K562 (cell line): ENCODE results near the gene KLRC4. TPM values are rescaled to one million over a fixed set of nuclear protein-coding genes. Genes with fewer than 3 reads are reported as not detected.

Experiments
- ATAC-seq: fragments of 200-7000 bp; cut with Tn5 transposase; 3 replicates; pipeline ENCODE4 v1.9.1; 2020; ENCODE audit warnings: moderate library complexity
- BruUV-seq: library from RNA; stranded (reverse); fragments of 400-500 nt; replicated peaks from 2 replicates; lab custom pipeline; 2021; lab: Mats Ljungman, UMichigan
- CTCF ChIA-PET: fragments of 300-600 bp; formaldehyde crosslinking; extraction: SDS; loops from one replicate; lab custom pipeline; 2021; ENCODE audit warnings: low intra/inter-chr PET ratio; lab: Yijun Ruan, JAX
- POLR2A ChIA-PET: fragments of 300-600, 350-650 bp; sonication (Branson Sonifier 250); formaldehyde crosslinking; extraction: SDS; loops from one replicate; lab custom pipeline; 2021; ENCODE audit warnings: antibody characterized with exemption, inconsistent platforms; lab: Yijun Ruan, JAX
- DNase-seq, 4 experiments: peaks; one replicate each; pipeline versions ENCODE4 v3.0.0 to v3.0.0-alpha.2; 2011 to 2018; ENCODE audit warnings: low spot score in 3 of 4, mixed read lengths in 3 of 4; ENCODE audit errors: extremely low read depth in 1 of 4
- FAIRE-seq: peaks from 2 replicates; lab custom pipeline; 2011; peaks lifted over from hg19 to GRCh38; lab: Jason Lieb, UNC
- H2AFZ ChIP-seq: 2 replicates; pipeline ENCODE4 v1.6.0; 2011; ENCODE audit warnings: low read depth, low read length, control low read depth, inconsistent platforms
- H3K27ac ChIP-seq: fragments of 200-600 bp; 3 replicates; pipeline ENCODE4 v1.8.0; 2011; ENCODE audit warnings: low read depth, mild to moderate bottlenecking, control low read depth, inconsistent platforms, low read length, moderate library complexity, mixed read lengths; ENCODE audit errors: extremely low read depth
- H3K27me3 ChIP-seq, 2 experiments: fragments of 300-600 bp in 1 of 2; 2 replicates in 1 of 2; 3 replicates in 1 of 2; pipeline versions ENCODE4 v1.6.0 to v1.8.0; 2011; ENCODE audit warnings: inconsistent platforms in 2 of 2, low read length in 2 of 2, mild to moderate bottlenecking in 1 of 2, mixed read lengths in 1 of 2, moderate library complexity in 1 of 2; ENCODE audit not compliant: control insufficient read depth in 2 of 2, insufficient read depth in 2 of 2
- H3K36me3 ChIP-seq: fragments of 300-600 bp; 3 replicates; pipeline ENCODE4 v1.8.0; 2011; ENCODE audit warnings: mild to moderate bottlenecking, low read length, inconsistent platforms; ENCODE audit not compliant: control insufficient read depth, insufficient read depth
- H3K4me1 ChIP-seq, 2 experiments: fragments of 200-600 bp in 1 of 2; replicated peaks in 1 of 2; 2 replicates in 1 of 2; 3 replicates in 1 of 2; pipeline versions ENCODE4 v1.5.1 to v1.8.0; 2011; ENCODE audit warnings: inconsistent platforms in 2 of 2, low read length in 2 of 2, mild to moderate bottlenecking in 1 of 2, mixed read lengths in 1 of 2, moderate library complexity in 1 of 2; ENCODE audit not compliant: control insufficient read depth in 2 of 2, insufficient read depth in 2 of 2
- H3K4me2 ChIP-seq: 2 replicates; pipeline ENCODE4 v1.6.1; 2011; ENCODE audit warnings: low read length, control low read depth, inconsistent platforms, mixed read lengths; ENCODE audit not compliant: insufficient read depth
- H3K4me3 ChIP-seq: fragments of 200-600 bp; sonication (generic), shearing (Covaris generic); 2 replicates; pipeline ENCODE4 v1.5.1; 2016; ENCODE audit warnings: control low read depth, inconsistent platforms
- H3K79me2 ChIP-seq: fragments of 200-600 bp; 3 replicates; pipeline ENCODE4 v1.8.0; 2011; ENCODE audit warnings: low read length, inconsistent platforms; ENCODE audit not compliant: control insufficient read depth, insufficient read depth
- H3K9ac ChIP-seq, 2 experiments: 2 replicates each; pipeline versions ENCODE4 v1.6.0 to v1.6.1; 2011; ENCODE audit warnings: low read depth in 2 of 2, low read length in 2 of 2, control low read depth in 1 of 2, inconsistent platforms in 1 of 2, mild to moderate bottlenecking in 1 of 2, mixed read lengths in 1 of 2; ENCODE audit not compliant: insufficient read depth in 1 of 2
- H3K9me1 ChIP-seq: one replicate; pipeline ENCODE4 v1.6.0; 2011; ENCODE audit warnings: inconsistent platforms, mild to moderate bottlenecking, low read length, moderate library complexity; ENCODE audit not compliant: control insufficient read depth, insufficient read depth
- H3K9me3 ChIP-seq: replicated peaks from 2 replicates; pipeline ENCODE4 v1.5.1; 2011; ENCODE audit warnings: low read depth, low read length, inconsistent platforms; ENCODE audit not compliant: control insufficient read depth, insufficient read depth
- H4K20me1 ChIP-seq: replicated peaks from 2 replicates; pipeline ENCODE4 v1.6.1; 2011; ENCODE audit warnings: low read length, inconsistent platforms, mixed read lengths; ENCODE audit not compliant: control insufficient read depth, insufficient read depth
- FOXO4 ChIP-seq: fragments of 450-650 bp; formaldehyde crosslinking; IDR thresholded peaks from 2 replicates; pipeline ENCODE4 v1.4.0; 2020; ENCODE audit warnings: mild to moderate bottlenecking, moderate library complexity
- ZNF592 ChIP-seq: fragments of 450-650 bp; IDR thresholded peaks from 2 replicates; pipeline ENCODE4 v1.6.1; 2017; ENCODE audit warnings: antibody characterized with exemption, mild to moderate bottlenecking
- whole genome bisulfite sequencing: fragments of 100-300 bp; shearing (Covaris generic); methylation state at CpG from one replicate; pipeline ENCODE4 v1.1.6; 2016; ENCODE audit warnings: low coverage, mixed read lengths; ENCODE audit not compliant: insufficient coverage; ENCODE audit errors: missing lambda C conversion rate; 5-methylcytosine and 5-hydroxymethylcytosine counted together
- in situ Hi-C: fragments of 300-500 bp; cut with MboI; formaldehyde crosslinking; loops from 4 replicates; pipeline ENCODE4 v1.15.0; 2018; ENCODE audit warnings: inconsistent platforms, mixed read lengths
- intact Hi-C: fragments of 100-400 bp; cut with micrococcal nuclease; formaldehyde crosslinking; loops from 2 replicates; pipeline ENCODE4 v1.14.2; 2022
- polyA plus RNA-seq, 8 experiments: library from polyadenylated mRNA; depleted of rRNA in 4 of 8; stranded (reverse) in 5 of 8; unstranded in 3 of 8; fragments of >200 nt; fragmentation: Nextera tagmentation in 2 of 8; fragmentation: Illumina TruSeq in 1 of 8; extraction: Ambion mirVana in 2 of 8; extraction: Trizol in 1 of 8; gene quantifications; 2 replicates each; pipeline versions ENCODE4 v1.2.1 to v1.2.3, GENCODE V29; 2011 to 2014; ENCODE audit warnings: inconsistent platforms in 1 of 8, missing spikeins in 1 of 8
- total RNA-seq, 7 experiments: library from RNA; depleted of rRNA in 6 of 7; stranded (reverse); fragments of >200 nt in 6 of 7; fragmentation: Illumina TruSeq in 2 of 7; extraction: Trizol in 2 of 7; gene quantifications; 2 replicates each; pipeline versions ENCODE4 v1.2.1 to v1.2.3, GENCODE V29; 2011 to 2021; ENCODE audit warnings: low replicate concordance in 1 of 7
- TF ChIP-seq, protein P1 (sequence below), 2 experiments: fragments of 450-650 bp; formaldehyde crosslinking in 1 of 2; IDR thresholded peaks; 2 replicates each; pipeline versions ENCODE4 v1.4.0 to v1.6.1; 2014 to 2020; ENCODE audit warnings: mild to moderate bottlenecking in 2 of 2, borderline replicate concordance in 1 of 2, low read depth in 1 of 2

Gene KLRC4
- total and polyA plus RNA-seq, 9 of the 15 experiments (the other 6 are each of a cell fraction or from before 2014, with no cell fraction given) = 0.17 TPM; not detected in 8

DNA sequence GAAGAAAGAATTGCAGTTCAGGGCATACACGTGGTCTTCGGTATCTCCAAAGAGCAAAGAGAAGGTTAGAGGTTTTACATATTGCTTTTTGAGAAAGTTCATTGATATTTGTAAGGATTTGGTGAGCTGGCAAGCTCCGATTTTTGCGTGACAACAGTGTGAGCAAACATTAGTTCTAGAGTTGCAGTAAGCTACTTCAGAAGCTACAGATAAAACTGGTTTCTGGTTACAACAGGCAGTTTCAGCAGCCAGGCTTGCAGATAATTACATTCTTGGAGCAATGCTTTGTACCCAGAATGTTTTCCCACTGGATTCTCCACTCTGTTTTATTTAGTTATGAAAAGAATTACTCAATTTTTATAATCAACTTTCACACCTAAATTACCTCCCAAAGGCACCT lies 47.9 kb downstream of the KLRC4 start (continued):
- TF ChIP-seq, protein P1, sequence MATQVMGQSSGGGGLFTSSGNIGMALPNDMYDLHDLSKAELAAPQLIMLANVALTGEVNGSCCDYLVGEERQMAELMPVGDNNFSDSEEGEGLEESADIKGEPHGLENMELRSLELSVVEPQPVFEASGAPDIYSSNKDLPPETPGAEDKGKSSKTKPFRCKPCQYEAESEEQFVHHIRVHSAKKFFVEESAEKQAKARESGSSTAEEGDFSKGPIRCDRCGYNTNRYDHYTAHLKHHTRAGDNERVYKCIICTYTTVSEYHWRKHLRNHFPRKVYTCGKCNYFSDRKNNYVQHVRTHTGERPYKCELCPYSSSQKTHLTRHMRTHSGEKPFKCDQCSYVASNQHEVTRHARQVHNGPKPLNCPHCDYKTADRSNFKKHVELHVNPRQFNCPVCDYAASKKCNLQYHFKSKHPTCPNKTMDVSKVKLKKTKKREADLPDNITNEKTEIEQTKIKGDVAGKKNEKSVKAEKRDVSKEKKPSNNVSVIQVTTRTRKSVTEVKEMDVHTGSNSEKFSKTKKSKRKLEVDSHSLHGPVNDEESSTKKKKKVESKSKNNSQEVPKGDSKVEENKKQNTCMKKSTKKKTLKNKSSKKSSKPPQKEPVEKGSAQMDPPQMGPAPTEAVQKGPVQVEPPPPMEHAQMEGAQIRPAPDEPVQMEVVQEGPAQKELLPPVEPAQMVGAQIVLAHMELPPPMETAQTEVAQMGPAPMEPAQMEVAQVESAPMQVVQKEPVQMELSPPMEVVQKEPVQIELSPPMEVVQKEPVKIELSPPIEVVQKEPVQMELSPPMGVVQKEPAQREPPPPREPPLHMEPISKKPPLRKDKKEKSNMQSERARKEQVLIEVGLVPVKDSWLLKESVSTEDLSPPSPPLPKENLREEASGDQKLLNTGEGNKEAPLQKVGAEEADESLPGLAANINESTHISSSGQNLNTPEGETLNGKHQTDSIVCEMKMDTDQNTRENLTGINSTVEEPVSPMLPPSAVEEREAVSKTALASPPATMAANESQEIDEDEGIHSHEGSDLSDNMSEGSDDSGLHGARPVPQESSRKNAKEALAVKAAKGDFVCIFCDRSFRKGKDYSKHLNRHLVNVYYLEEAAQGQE (IDR thresholded peaks at IDR 0.05; ENCODE audit: borderline replicate concordance) = 0 out of 2 replicates have a peak, but pooled peaks have one; percentile 10
- TF ChIP-seq, protein P1 (CRISPR knock-in tag; IDR thresholded peaks at IDR 0.05; ENCODE audit: low read depth) = no peak

GRCh38 chr12:10361084-10361483 lies 48.5 kb downstream of the KLRC4 start:
- peak overlapping the region in 1 of 2 experiments; percentile 46; a peak in 1 of 4 replicates for H3K9ac ChIP-seq
- H2AFZ ChIP-seq = peak overlapping the region; percentile 92
- peaks cover 25% of the 10 kb centered on the region for H3K79me2 ChIP-seq
- TF ChIP-seq FOXO4 = no peak
- peak; percentile 30; the same call in 1 of the 2 replicates for TF ChIP-seq ZNF592

More at GRCh38 chr12:10361084-10361483, 48.5 kb downstream of the KLRC4 start:
- Histone ChIP-seq H3K27ac (peak overlapping the region; percentile 99), H4K20me1 (no peaks in the 10 kb centered on the region), H3K36me3 (no peaks in the 10 kb centered on the region), H3K9me3 (no peaks in the 10 kb centered on the region), H3K4me1 (peaks cover 2 to 15% of the 10 kb centered on the region in 2 experiments; a peak in 4 of 5 replicates), H3K4me3 (no peak overlapping the region), H3K27me3 (no peaks in the 10 kb centered on the region), H3K4me2 (no peak overlapping the region; the same call in 1 of the 2 replicates), H3K9me1 (no peaks in the 10 kb centered on the region)
- FAIRE-seq = no peak
- peak in 1 of 4 experiments; percentile 45 for DNase-seq
- BruUV-seq = no TSS peak
- ChIA-PET CTCF (no interaction called here), POLR2A (no interaction called here)
- ATAC-seq = peak; percentile 38
- intact Hi-C loops (no loop called here), in situ Hi-C loops (no loop called here)
- WGBS = 82% methylated on average over 4 of the region's 4 CpGs
